Suprapubic skin (tissue), 4 donors: Measurements from ENCODE around the gene EIF3B. TPM values are rescaled to one million over a fixed set of nuclear protein-coding genes. Genes with fewer than 3 reads are reported as not detected.
"Not testable (repeated sequence)": the region's sequence is repeated elsewhere in the genome, so short reads cannot be mapped to it uniquely, and the experiment has no call there.

Source experiments
- DNase-seq, 2 donors: peaks; one replicate each; pipeline ENCODE4 v3.0.0-alpha.2; 2019; ENCODE audit warnings: low spot score in 2 of 2
- H3K27ac ChIP-seq: fragments of 200-600 bp; sonication (generic); one replicate; pipeline ENCODE4 v1.5.1; 2019
- H3K27me3 ChIP-seq: fragments of 200-600 bp; sonication (generic); one replicate; pipeline ENCODE4 v1.5.1; 2019
- H3K36me3 ChIP-seq: fragments of 200-600 bp; sonication (generic); one replicate; pipeline ENCODE4 v1.5.1; 2019
- H3K4me1 ChIP-seq: fragments of 200-600 bp; sonication (generic); one replicate; pipeline ENCODE4 v1.5.1; 2019
- H3K4me3 ChIP-seq: fragments of 200-600 bp; sonication (generic); one replicate; pipeline ENCODE4 v1.5.1; 2019; ENCODE audit warnings: mild to moderate bottlenecking
- H3K9me3 ChIP-seq: fragments of 200-600 bp; sonication (generic); one replicate; pipeline ENCODE4 v1.5.1; 2019
- CTCF ChIP-seq, 2 donors: fragments of 200-600 bp in 1 of 2; fragments of 450-650 bp in 1 of 2; sonication (generic) in 1 of 2; IDR thresholded peaks; one replicate each; pipeline ENCODE4 v1.5.1; 2016 to 2019; ENCODE audit warnings: antibody characterized with exemption in 2 of 2, mild to moderate bottlenecking in 1 of 2, moderate library complexity in 1 of 2
- EP300 ChIP-seq: sonication (generic); formaldehyde crosslinking; IDR thresholded peaks from one replicate; pipeline ENCODE4 v1.6.1; 2017; ENCODE audit warnings: antibody characterized with exemption
- POLR2A ChIP-seq, 2 donors: fragments of 450-650 bp; IDR thresholded peaks; one replicate each; pipeline ENCODE4 v1.6.1; 2017; ENCODE audit warnings: antibody characterized with exemption in 2 of 2, mild to moderate bottlenecking in 2 of 2, moderate library complexity in 2 of 2
- POLR2AphosphoS5 ChIP-seq, 3 donors: sonication (generic); formaldehyde crosslinking; IDR thresholded peaks; one replicate each; pipeline ENCODE4 v1.6.1; 2017; ENCODE audit warnings: antibody characterized with exemption in 3 of 3
- WGBS: methylation state at CpG from one replicate; pipeline ENCODE4 v1.1.5; 2018; 5-methylcytosine and 5-hydroxymethylcytosine counted together
- total RNA-seq, 4 donors: library from RNA; depleted of rRNA; stranded (reverse); fragments of >200 nt; gene quantifications; one replicate each; pipeline ENCODE4 v1.1.0, GENCODE V29; 2016

EIF3B gene
- total RNA-seq, 4 donors from 2014 or later, result 136 to 158 (median 139) TPM

GRCh38 chr7:2313450-2314208 is 41.0 kb upstream of the EIF3B start:
- peak in 1 of 2 donors; percentile 73 for DNase-seq
- H3K36me3 ChIP-seq, result no peaks in the 10 kb centered on the region
- 30% methylated on average over 28 of the region's 42 CpGs for WGBS

GRCh38 chr7:2314209-2314955 is 40.2 kb upstream of the EIF3B start, which contains the start of gene SNX8:
SNX8 (minus strand) TSS chr7:2314441; CDS start chr7:2314421, 20 bp downstream.
- Histone ChIP-seq H3K4me1 (peaks cover 30% of the 10 kb centered on the region), H3K36me3 (no peaks in the 10 kb centered on the region), H3K27me3 (no peaks in the 10 kb centered on the region), H3K4me3 (peak within 1 kb of the TSS; percentile 98), H3K27ac (peak within 1 kb of the TSS; percentile 91), H3K9me3 (no peaks in the 10 kb centered on the region)
- 2% methylated on average over 28 of the region's 78 CpGs for WGBS
- peak; percentile 92 to 94 for DNase-seq
- TF ChIP-seq EP300, result no peak
- peak in 1 of 2 donors; percentile 36 for TF ChIP-seq POLR2A (IDR thresholded peaks at IDR 0.05)

More at GRCh38 chr7:2313450-2314208, 41.0 kb upstream of the EIF3B start:
- Histone ChIP-seq H3K4me1 (peaks cover 30% of the 10 kb centered on the region), H3K27ac (peak overlapping the region; percentile 91), H3K27me3 (no peaks in the 10 kb centered on the region), H3K9me3 (no peaks in the 10 kb centered on the region), H3K4me3 (peak overlapping the region; percentile 98)
- TF ChIP-seq POLR2A (IDR thresholded peaks at IDR 0.05) (no peak), EP300 (no peak), POLR2AphosphoS5 (IDR thresholded peaks at IDR 0.05) (no peak), CTCF (IDR thresholded peaks at IDR 0.05) (no peak)

- DNase-seq, H3K36me3 ChIP-seq, H3K27ac ChIP-seq, H3K9me3 ChIP-seq, H3K27me3 ChIP-seq: not testable (repeated sequence)
- Histone ChIP-seq H3K4me3 (peak overlapping the region; percentile 98), H3K4me1 (peaks cover 27% of the 10 kb centered on the region)
- 82% methylated on average over 3 of the region's 3 CpGs for WGBS
Measured at GRCh38 chr7:2314956-2315530, 39.6 kb upstream of the EIF3B start.

- 79% methylated on average over 1 of the region's 1 CpG for WGBS
- Histone ChIP-seq H3K4me3 (no peak overlapping the region), H3K36me3 (no peaks in the 10 kb centered on the region), H3K27me3 (no peaks in the 10 kb centered on the region), H3K4me1 (peaks cover 27% of the 10 kb centered on the region), H3K9me3 (no peaks in the 10 kb centered on the region), H3K27ac (no peak overlapping the region)
- TF ChIP-seq POLR2A (IDR thresholded peaks at IDR 0.05), result no peak
- no peak for DNase-seq
Measured at GRCh38 chr7:2315787-2316186, 38.8 kb upstream of the EIF3B start.

GRCh38 chr7:2316578-2316977 is 38.0 kb upstream of the EIF3B start:
- no peaks in the 10 kb centered on the region for H3K36me3 ChIP-seq
- no peak for TF ChIP-seq CTCF (IDR thresholded peaks at IDR 0.05)
- TF ChIP-seq POLR2AphosphoS5 (IDR thresholded peaks at IDR 0.05), result no peak
- no peak for TF ChIP-seq EP300
- TF ChIP-seq POLR2A (IDR thresholded peaks at IDR 0.05), result no peak
- no peak for DNase-seq
- no peaks in the 10 kb centered on the region for H3K27me3 ChIP-seq
- H3K9me3 ChIP-seq, result no peaks in the 10 kb centered on the region
- peaks cover 27% of the 10 kb centered on the region for H3K4me1 ChIP-seq
- no peak overlapping the region for H3K27ac ChIP-seq
- whole genome bisulfite sequencing, result 86% methylated on average over 1 of the region's 1 CpG
- no peak overlapping the region for H3K4me3 ChIP-seq

- H3K36me3 ChIP-seq, result no peaks in the 10 kb centered on the region
- H3K27me3 ChIP-seq, result no peaks in the 10 kb centered on the region
- H3K4me3 ChIP-seq, result no peak overlapping the region
- H3K27ac ChIP-seq, result no peak overlapping the region
- DNase-seq, result no peak
- no peaks in the 10 kb centered on the region for H3K9me3 ChIP-seq
- H3K4me1 ChIP-seq, result peaks cover 19% of the 10 kb centered on the region
- 86% methylated on average over 6 of the region's 12 CpGs for WGBS
- TF ChIP-seq POLR2AphosphoS5 (IDR thresholded peaks at IDR 0.05) (no peak), EP300 (no peak), POLR2A (IDR thresholded peaks at IDR 0.05) (no peak), CTCF (IDR thresholded peaks at IDR 0.05) (no peak)
Measured at GRCh38 chr7:2317556-2318293, 36.9 kb upstream of the EIF3B start.
